ENCODE measurements around the gene FUOM. TPM values are rescaled to one million over a fixed set of nuclear protein-coding genes. Genes with fewer than 3 reads are reported as not detected.
A peak's percentile ranks its signal among the peaks of the same experiment; 100 is the strongest.

Gene FUOM
- total and polyA plus RNA-seq, 2 experiments from 2014 or later: 30.8 to 33.9 TPM

DNA sequence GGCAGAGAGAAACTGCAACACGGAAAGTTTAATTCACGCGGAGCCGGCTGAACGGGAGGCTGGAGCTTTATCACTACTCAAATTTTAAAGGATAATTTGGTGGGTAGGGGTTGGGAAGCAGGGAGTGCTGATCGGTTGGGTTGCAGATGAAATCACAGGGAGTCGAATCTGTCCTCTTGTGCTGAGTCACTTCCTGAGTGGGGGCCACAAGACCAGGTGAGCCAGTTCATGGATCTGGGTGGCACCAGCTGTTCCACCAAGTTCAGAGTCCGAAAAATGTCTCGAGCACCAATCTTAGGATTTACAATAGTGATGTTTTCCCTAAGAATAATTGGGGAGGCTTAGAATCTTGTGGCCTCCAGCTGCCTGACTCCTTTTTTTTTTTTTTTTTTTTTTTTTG, 14.3 kb downstream of the FUOM start:
- H4K20me1 ChIP-seq (replicated peaks; ENCODE audit: insufficient read depth): no peaks in the 10 kb centered on the region
- H3F3A ChIP-seq (replicated peaks; ENCODE audit: low read depth): 0 out of 2 replicates have a peak, but pooled peaks cover 1% of the 10 kb centered on the region
- no peak for TF ChIP-seq ZNF331 (CRISPR knock-in tag; IDR thresholded peaks at IDR 0.05; ENCODE audit: low read depth)
- TF ChIP-seq, protein P1, sequence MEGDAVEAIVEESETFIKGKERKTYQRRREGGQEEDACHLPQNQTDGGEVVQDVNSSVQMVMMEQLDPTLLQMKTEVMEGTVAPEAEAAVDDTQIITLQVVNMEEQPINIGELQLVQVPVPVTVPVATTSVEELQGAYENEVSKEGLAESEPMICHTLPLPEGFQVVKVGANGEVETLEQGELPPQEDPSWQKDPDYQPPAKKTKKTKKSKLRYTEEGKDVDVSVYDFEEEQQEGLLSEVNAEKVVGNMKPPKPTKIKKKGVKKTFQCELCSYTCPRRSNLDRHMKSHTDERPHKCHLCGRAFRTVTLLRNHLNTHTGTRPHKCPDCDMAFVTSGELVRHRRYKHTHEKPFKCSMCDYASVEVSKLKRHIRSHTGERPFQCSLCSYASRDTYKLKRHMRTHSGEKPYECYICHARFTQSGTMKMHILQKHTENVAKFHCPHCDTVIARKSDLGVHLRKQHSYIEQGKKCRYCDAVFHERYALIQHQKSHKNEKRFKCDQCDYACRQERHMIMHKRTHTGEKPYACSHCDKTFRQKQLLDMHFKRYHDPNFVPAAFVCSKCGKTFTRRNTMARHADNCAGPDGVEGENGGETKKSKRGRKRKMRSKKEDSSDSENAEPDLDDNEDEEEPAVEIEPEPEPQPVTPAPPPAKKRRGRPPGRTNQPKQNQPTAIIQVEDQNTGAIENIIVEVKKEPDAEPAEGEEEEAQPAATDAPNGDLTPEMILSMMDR (conservative IDR thresholded peaks at IDR 0.05; ENCODE audit: low read depth in 2 of 2): no peak
- TF ChIP-seq POLR2AphosphoS5 (IDR thresholded peaks at IDR 0.05; ENCODE audit: low read depth): no peak
- TF ChIP-seq, protein P2, sequence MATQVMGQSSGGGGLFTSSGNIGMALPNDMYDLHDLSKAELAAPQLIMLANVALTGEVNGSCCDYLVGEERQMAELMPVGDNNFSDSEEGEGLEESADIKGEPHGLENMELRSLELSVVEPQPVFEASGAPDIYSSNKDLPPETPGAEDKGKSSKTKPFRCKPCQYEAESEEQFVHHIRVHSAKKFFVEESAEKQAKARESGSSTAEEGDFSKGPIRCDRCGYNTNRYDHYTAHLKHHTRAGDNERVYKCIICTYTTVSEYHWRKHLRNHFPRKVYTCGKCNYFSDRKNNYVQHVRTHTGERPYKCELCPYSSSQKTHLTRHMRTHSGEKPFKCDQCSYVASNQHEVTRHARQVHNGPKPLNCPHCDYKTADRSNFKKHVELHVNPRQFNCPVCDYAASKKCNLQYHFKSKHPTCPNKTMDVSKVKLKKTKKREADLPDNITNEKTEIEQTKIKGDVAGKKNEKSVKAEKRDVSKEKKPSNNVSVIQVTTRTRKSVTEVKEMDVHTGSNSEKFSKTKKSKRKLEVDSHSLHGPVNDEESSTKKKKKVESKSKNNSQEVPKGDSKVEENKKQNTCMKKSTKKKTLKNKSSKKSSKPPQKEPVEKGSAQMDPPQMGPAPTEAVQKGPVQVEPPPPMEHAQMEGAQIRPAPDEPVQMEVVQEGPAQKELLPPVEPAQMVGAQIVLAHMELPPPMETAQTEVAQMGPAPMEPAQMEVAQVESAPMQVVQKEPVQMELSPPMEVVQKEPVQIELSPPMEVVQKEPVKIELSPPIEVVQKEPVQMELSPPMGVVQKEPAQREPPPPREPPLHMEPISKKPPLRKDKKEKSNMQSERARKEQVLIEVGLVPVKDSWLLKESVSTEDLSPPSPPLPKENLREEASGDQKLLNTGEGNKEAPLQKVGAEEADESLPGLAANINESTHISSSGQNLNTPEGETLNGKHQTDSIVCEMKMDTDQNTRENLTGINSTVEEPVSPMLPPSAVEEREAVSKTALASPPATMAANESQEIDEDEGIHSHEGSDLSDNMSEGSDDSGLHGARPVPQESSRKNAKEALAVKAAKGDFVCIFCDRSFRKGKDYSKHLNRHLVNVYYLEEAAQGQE (IDR thresholded peaks at IDR 0.05; ENCODE audit: unreplicated experiment): no peak
- no peak for TF ChIP-seq ZNF462 (CRISPR knock-in tag; IDR thresholded peaks at IDR 0.05)
- TF ChIP-seq STAT1 (IDR thresholded peaks at IDR 0.05; ENCODE audit: unreplicated experiment): no peak
- no peak for TF ChIP-seq CREB1 (CRISPR knock-in tag; IDR thresholded peaks at IDR 0.05; ENCODE audit: low read depth)
- TF ChIP-seq EZH2 (IDR thresholded peaks at IDR 0.05; ENCODE audit: low read depth, unreplicated experiment): no peak
- TF ChIP-seq JUNB (IDR thresholded peaks at IDR 0.05; ENCODE audit: unreplicated experiment): no peak
- no peak for TF ChIP-seq NANOG (IDR thresholded peaks at IDR 0.05; ENCODE audit: borderline replicate concordance)
- TF ChIP-seq, protein P3, sequence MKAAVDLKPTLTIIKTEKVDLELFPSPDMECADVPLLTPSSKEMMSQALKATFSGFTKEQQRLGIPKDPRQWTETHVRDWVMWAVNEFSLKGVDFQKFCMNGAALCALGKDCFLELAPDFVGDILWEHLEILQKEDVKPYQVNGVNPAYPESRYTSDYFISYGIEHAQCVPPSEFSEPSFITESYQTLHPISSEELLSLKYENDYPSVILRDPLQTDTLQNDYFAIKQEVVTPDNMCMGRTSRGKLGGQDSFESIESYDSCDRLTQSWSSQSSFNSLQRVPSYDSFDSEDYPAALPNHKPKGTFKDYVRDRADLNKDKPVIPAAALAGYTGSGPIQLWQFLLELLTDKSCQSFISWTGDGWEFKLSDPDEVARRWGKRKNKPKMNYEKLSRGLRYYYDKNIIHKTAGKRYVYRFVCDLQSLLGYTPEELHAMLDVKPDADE (IDR thresholded peaks at IDR 0.05): no peak
- no peak for TF ChIP-seq EZH2phosphoT487 (IDR thresholded peaks at IDR 0.05; ENCODE audit: unreplicated experiment)
- TF ChIP-seq ZNF114 (CRISPR knock-in tag; IDR thresholded peaks at IDR 0.05): no peak
- Mint-ChIP-seq H3K27me3 (ENCODE audit: insufficient read depth, low read depth, poor library complexity) (peaks cover 17% of the 10 kb centered on the region), H3K36me3 (ENCODE audit: low read depth) (no peaks in the 10 kb centered on the region), H3K27ac (no peak overlapping the region), H3K9me3 (peaks cover 5% of the 10 kb centered on the region; the same call in 2 of the 3 replicates), H3K4me1 (peaks cover 11% of the 10 kb centered on the region), H3K4me3 (no peak overlapping the region; the same call in 2 of the 3 replicates)
- no peak overlapping the region for H3K4me2 ChIP-seq
- DNase-seq (ENCODE audit: low spot score): no peak
- no peak overlapping the region for H3K27ac ChIP-seq (ENCODE audit: low read depth)
- H3K27me3 ChIP-seq (ENCODE audit: insufficient read depth): no peaks in the 10 kb centered on the region
- no peaks in the 10 kb centered on the region for H3K79me2 ChIP-seq (replicated peaks; ENCODE audit: insufficient read depth)
- no peaks in the 10 kb centered on the region for H3K9me2 ChIP-seq (ENCODE audit: insufficient read depth)
- H3K4me3 ChIP-seq: no peak overlapping the region
- no peaks in the 10 kb centered on the region; the same call in 1 of the 2 replicates for H3K4me1 ChIP-seq (ENCODE audit: insufficient read depth)
- peak overlapping the region; percentile 28; the same call in 1 of the 2 replicates for H2AFZ ChIP-seq
- no peak for ATAC-seq
- H3K36me3 ChIP-seq (ENCODE audit: insufficient read depth): no peaks in the 10 kb centered on the region

All from GM23338 (cell line).